Stromal cell of bone marrow (primary cell): ENCODE results near the gene CACNB3.

Experiments
- DNase-seq: peaks from one replicate; pipeline ENCODE4 v3.0.0-alpha.2; 2012; ENCODE audit warnings: low read depth

The CACNB3 gene

GRCh38 chr12:48817873-48818830, at the start of gene CACNB3:
Gene CACNB3 (plus strand): TSS chr12:48818496. CDS start chr12:48818930, 434 bp downstream.
- peak; percentile 10 for DNase-seq

- DNase-seq, result no peak
These were observed 49.6 kb upstream of the CACNB3 start for GRCh38 chr12:48768736-48769135.

GRCh38 chr12:48770756-48771155, 47.5 kb upstream of the CACNB3 start:
- DNase-seq, result no peak

- no peak for DNase-seq
These were observed 46.6 kb upstream of the CACNB3 start for GRCh38 chr12:48771588-48772112.

- DNase-seq, result no peak
These were observed 44.6 kb upstream of the CACNB3 start for GRCh38 chr12:48773686-48774085.

GRCh38 chr12:48774516-48774915, 43.8 kb upstream of the CACNB3 start:
- no peak for DNase-seq

GRCh38 chr12:48775299-48775698, 43.0 kb upstream of the CACNB3 start:
- no peak for DNase-seq

- DNase-seq, result no peak
These were observed 42.2 kb upstream of the CACNB3 start for GRCh38 chr12:48775991-48776649.

GRCh38 chr12:48776956-48777355, 41.3 kb upstream of the CACNB3 start:
- DNase-seq, result no peak

- DNase-seq, result no peak
These were observed 40.5 kb upstream of the CACNB3 start for GRCh38 chr12:48777501-48778400.

- peak; percentile 86 for DNase-seq
These were observed 38.4 kb upstream of the CACNB3 start for GRCh38 chr12:48779869-48780268.

GRCh38 chr12:48780381-48781025, 37.8 kb upstream of the CACNB3 start:
- DNase-seq, result no peak

GRCh38 chr12:48781750-48782456, 36.4 kb upstream of the CACNB3 start:
- DNase-seq, result no peak

- no peak for DNase-seq
These were observed 35.6 kb upstream of the CACNB3 start for GRCh38 chr12:48782457-48783395.

GRCh38 chr12:48783432-48783831, 34.9 kb upstream of the CACNB3 start:
- no peak for DNase-seq

GRCh38 chr12:48786591-48787544, 31.4 kb upstream of the CACNB3 start:
- no peak for DNase-seq

- DNase-seq, result no peak
These were observed 30.3 kb upstream of the CACNB3 start for GRCh38 chr12:48787791-48788523.

- DNase-seq, result no peak
These were observed 29.8 kb upstream of the CACNB3 start for GRCh38 chr12:48788524-48788853.
